Spinal cord (tissue), 10 donors: ENCODE data around the gene CDCA5. TPM values are rescaled to one million over a fixed set of nuclear protein-coding genes. Genes with fewer than 3 reads are reported as not detected.

Experiments
- DNase-seq, 6 donors: peaks; one replicate each; pipeline versions ENCODE4 v3.0.0 to v3.0.0-alpha.2; 2013 to 2015; ENCODE audit warnings: low spot score in 6 of 6, low read depth in 4 of 6
- H3K27ac ChIP-seq: one replicate; pipeline ENCODE4 v1.5.1; 2013; ENCODE audit warnings: low read depth, low read length, control low read depth
- H3K27me3 ChIP-seq: one replicate; pipeline ENCODE4 v1.6.1; 2013; ENCODE audit warnings: low read length; ENCODE audit not compliant: control insufficient read depth, insufficient read depth
- H3K36me3 ChIP-seq: one replicate; pipeline ENCODE4 v1.6.1; 2013; ENCODE audit warnings: low read length; ENCODE audit not compliant: control insufficient read depth, insufficient read depth
- H3K4me1 ChIP-seq: one replicate; pipeline ENCODE4 v1.6.1; 2013; ENCODE audit warnings: low read length; ENCODE audit not compliant: control insufficient read depth, insufficient read depth
- H3K4me3 ChIP-seq: one replicate; pipeline ENCODE4 v1.5.1; 2013; ENCODE audit warnings: low read depth, low read length, control low read depth
- H3K9me3 ChIP-seq: one replicate; pipeline ENCODE4 v1.6.1; 2013; ENCODE audit warnings: low read length; ENCODE audit not compliant: control insufficient read depth, insufficient read depth
- WGBS: methylation state at CpG from one replicate; pipeline ENCODE4 v1.1.5; 2013; ENCODE audit warnings: missing lambda C conversion rate; ENCODE audit not compliant: insufficient coverage; 5-methylcytosine and 5-hydroxymethylcytosine counted together
- polyA plus RNA-seq, 2 donors: library from polyadenylated mRNA; unstranded; fragments of 120-200 nt; gene quantifications; one replicate each; pipeline ENCODE4 v1.2.1, GENCODE V29; 2013; ENCODE audit not compliant: insufficient read length in 2 of 2
- total RNA-seq, 2 donors: library from RNA; depleted of rRNA in 1 of 2; stranded (reverse); fragments of 120-200 nt in 1 of 2; fragments of >200 nt in 1 of 2; gene quantifications; one replicate each; pipeline versions ENCODE4 v1.2.3 to v1.2.4, GENCODE V29; 2013 to 2014
- donor health status: healthy.

CDCA5 gene
- total and polyA plus RNA-seq, 4 donors = 5.4 to 15.0 (median 11.4) TPM

DNA sequence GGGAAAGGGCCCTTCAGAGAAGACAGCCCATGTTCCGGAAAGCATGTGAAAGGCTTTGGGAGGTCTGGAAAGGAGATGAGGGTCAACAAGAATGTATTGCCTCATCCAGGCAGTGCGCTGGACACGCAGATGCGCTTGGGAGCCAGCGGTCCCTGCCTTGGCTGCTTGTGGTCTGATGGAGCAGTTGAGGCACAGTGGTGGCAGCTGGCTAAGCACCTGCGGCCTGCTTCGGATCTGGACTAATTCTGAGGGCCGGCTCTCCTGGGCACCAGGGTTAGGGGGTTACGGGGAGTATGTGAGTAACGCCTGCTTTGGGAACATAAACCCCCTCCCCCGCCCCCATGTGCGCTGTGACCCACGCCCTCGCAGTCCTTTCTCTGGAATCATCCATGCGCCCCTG is 23.2 kb upstream of the CDCA5 start:
- Histone ChIP-seq H3K4me1 (peaks cover 27% of the 10 kb centered on the region), H3K9me3 (no peaks in the 10 kb centered on the region), H3K4me3 (no peak overlapping the region), H3K27ac (no peak overlapping the region), H3K36me3 (peaks cover 56% of the 10 kb centered on the region), H3K27me3 (no peaks in the 10 kb centered on the region)
- no peak for DNase-seq
- WGBS = 98% methylated on average over 7 of the region's 15 CpGs

- Histone ChIP-seq H3K9me3 (no peaks in the 10 kb centered on the region), H3K4me1 (peaks cover 18% of the 10 kb centered on the region), H3K36me3 (peaks cover 38% of the 10 kb centered on the region), H3K4me3 (no peak overlapping the region), H3K27ac (no peak overlapping the region), H3K27me3 (no peaks in the 10 kb centered on the region)
- 43% methylated on average over 1 of the region's 4 CpGs for WGBS
- no peak for DNase-seq
Measured at GRCh38 chr11:65104628-65105027, 20.8 kb upstream of the CDCA5 start.

- H3K9me3 ChIP-seq = no peaks in the 10 kb centered on the region
- no peak overlapping the region for H3K4me3 ChIP-seq
- no peaks in the 10 kb centered on the region for H3K27me3 ChIP-seq
- H3K36me3 ChIP-seq = peaks cover 34% of the 10 kb centered on the region
- H3K4me1 ChIP-seq = peaks cover 18% of the 10 kb centered on the region
- H3K27ac ChIP-seq = no peak overlapping the region
- no peak for DNase-seq
Measured at GRCh38 chr11:65103476-65103875, 19.6 kb upstream of the CDCA5 start.

GRCh38 chr11:65102142-65103095 is 18.6 kb upstream of the CDCA5 start:
- no peak overlapping the region for H3K4me3 ChIP-seq
- WGBS = 54% methylated on average over 6 of the region's 8 CpGs
- H3K9me3 ChIP-seq = no peaks in the 10 kb centered on the region
- H3K27ac ChIP-seq = peak overlapping the region; percentile 57
- peaks cover 27% of the 10 kb centered on the region for H3K36me3 ChIP-seq
- H3K4me1 ChIP-seq = peaks cover 19% of the 10 kb centered on the region
- H3K27me3 ChIP-seq = no peaks in the 10 kb centered on the region
- peak in 1 of 6 donors; percentile 62 for DNase-seq

DNA sequence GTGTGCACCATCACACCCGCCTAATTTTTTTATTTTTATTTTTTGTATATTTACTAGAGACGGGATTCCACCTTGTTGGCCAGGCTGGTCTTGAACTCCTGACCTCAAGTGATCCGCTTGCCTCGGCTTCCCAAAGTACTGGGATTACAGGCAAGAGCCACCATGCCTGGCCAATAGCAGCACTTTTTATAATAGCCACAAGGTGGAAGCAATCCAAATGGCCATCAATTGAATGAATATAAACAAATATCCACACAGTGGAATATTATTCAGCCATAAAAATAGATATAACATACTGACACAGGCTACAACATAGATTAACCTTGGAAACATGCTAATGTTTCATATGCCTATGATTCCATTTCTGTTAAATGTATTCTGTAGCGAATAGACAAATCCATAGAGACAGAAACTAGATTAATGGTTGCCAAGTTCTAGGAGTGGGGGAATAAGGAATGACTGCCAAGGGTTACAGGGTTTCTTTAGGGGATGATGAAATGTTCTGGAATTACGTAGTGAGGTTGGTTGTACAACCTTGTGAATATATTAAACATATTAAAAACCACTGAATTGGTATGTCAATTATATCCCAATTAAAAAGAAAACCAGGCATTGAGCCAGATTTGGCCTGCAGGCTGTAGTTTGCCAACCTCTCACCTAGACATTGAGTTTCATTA is 17.0 kb upstream of the CDCA5 start:
- WGBS = 95% methylated on average over 3 of the region's 6 CpGs

GRCh38 chr11:65096926-65097325 is 13.1 kb upstream of the CDCA5 start:
- Histone ChIP-seq H3K27ac (peak overlapping the region; percentile 87), H3K9me3 (no peaks in the 10 kb centered on the region), H3K4me3 (peak overlapping the region; percentile 86), H3K4me1 (peaks cover 26% of the 10 kb centered on the region), H3K36me3 (peaks cover 10% of the 10 kb centered on the region), H3K27me3 (no peaks in the 10 kb centered on the region)
- WGBS = 40% methylated on average over 1 of the region's 8 CpGs
- no peak for DNase-seq

More for the DNA sequence above, 17.0 kb upstream of the CDCA5 start:
- no peaks in the 10 kb centered on the region for H3K9me3 ChIP-seq
- DNase-seq = peak in 1 of 6 donors; percentile 6
- H3K27me3 ChIP-seq = no peaks in the 10 kb centered on the region
- H3K4me3 ChIP-seq = no peak overlapping the region
- peaks cover 19% of the 10 kb centered on the region for H3K36me3 ChIP-seq
- peaks cover 31% of the 10 kb centered on the region for H3K4me1 ChIP-seq
- H3K27ac ChIP-seq = no peak overlapping the region

DNA sequence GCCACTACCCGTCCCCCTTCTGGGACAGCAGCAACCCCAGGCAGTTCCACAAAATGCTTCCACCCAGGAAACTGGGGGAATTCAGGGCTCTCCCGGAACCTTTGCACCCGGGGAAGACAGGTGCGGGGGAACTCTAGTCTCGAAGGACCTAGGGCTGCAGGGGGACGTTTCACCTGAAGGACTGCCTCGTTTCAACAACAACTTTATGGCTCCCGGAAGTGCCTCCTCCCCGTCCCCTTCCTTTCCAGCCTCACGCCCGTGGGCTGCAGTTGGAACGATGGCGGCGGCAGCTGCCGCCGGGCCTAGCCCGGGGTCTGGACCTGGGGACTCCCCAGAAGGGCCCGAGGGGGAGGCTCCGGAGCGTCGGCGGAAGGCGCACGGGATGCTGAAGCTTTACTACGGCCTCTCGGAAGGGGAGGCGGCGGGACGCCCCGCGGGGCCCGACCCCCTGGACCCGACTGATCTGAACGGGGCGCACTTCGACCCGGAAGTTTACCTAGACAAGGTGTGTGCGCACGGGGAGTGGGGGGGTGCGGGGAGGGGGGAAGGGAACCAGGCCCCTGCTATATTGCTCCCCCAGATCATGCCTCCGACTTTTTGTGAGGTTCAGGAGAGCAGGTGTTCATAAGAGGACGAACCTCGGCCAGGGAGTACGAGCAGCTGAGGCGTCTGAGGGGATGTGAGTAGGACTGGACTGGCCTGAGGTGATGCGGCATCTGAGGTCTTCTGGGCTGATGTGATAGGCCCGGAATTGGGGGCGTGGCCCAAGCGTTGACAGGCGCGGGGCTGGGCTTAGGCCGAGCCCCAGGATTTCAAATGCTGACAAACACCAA is 12.3 kb upstream of the CDCA5 start, which contains the start of gene VPS51:
VPS51 (plus strand) TSS at position 241 of the 833 bp plus-strand sequence; CDS start at position 278, 37 bp downstream.
- no peaks in the 10 kb centered on the region for H3K27me3 ChIP-seq
- H3K4me1 ChIP-seq = peaks cover 19% of the 10 kb centered on the region
- peak within 1 kb of the TSS; percentile 87 for H3K27ac ChIP-seq
- under 1% methylated on average over 45 of the region's 52 CpGs for WGBS
- peaks cover 10% of the 10 kb centered on the region for H3K36me3 ChIP-seq
- peak within 1 kb of the TSS; percentile 86 for H3K4me3 ChIP-seq
- no peaks in the 10 kb centered on the region for H3K9me3 ChIP-seq
- DNase-seq = peak; percentile 78 to 98 (median 88)

- H3K9me3 ChIP-seq = no peaks in the 10 kb centered on the region
- peak overlapping the region; percentile 87 for H3K27ac ChIP-seq
- peak overlapping the region; percentile 86 for H3K4me3 ChIP-seq
- peaks cover 13% of the 10 kb centered on the region for H3K36me3 ChIP-seq
- no peak for DNase-seq
- 70% methylated on average over 22 of the region's 22 CpGs for WGBS
- no peaks in the 10 kb centered on the region for H3K27me3 ChIP-seq
- H3K4me1 ChIP-seq = peaks cover 19% of the 10 kb centered on the region
Measured at GRCh38 chr11:65095427-65095826, 11.6 kb upstream of the CDCA5 start.

DNA sequence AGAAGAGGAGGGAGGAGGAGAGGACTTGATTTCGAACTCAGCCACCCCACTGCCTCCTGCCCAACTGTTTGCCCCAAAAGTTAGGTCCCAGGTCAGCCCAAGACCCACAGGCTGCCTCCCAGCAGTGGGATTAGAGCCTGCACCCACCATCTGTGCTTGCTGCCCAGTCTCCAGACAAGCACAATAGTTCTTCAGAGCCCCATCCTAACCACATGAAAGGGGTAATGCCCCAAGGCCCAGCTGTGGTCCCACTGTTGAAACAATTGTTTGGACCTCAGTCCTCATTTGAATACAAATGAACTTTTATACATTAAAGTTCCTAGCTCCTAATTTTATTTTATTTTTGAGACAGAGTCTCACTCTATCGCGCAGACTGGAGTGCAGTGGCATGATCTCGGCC is 6.8 kb upstream of the CDCA5 start:
- DNase-seq = no peak
- H3K36me3 ChIP-seq = peaks cover 43% of the 10 kb centered on the region
- H3K4me1 ChIP-seq = peaks cover 4% of the 10 kb centered on the region
- no peak overlapping the region for H3K27ac ChIP-seq
- no peaks in the 10 kb centered on the region for H3K27me3 ChIP-seq
- H3K4me3 ChIP-seq = no peak overlapping the region
- no peaks in the 10 kb centered on the region for H3K9me3 ChIP-seq
- 100% methylated on average over 3 of the region's 4 CpGs for WGBS
